ENCODE measurements around the gene MEI4. TPM values are rescaled to one million over a fixed set of nuclear protein-coding genes. Genes with fewer than 3 reads are reported as not detected.

MEI4 gene
- total and polyA plus RNA-seq, 2 of the 4 experiments (the other 2 are of a cell fraction), result not detected

DNA sequence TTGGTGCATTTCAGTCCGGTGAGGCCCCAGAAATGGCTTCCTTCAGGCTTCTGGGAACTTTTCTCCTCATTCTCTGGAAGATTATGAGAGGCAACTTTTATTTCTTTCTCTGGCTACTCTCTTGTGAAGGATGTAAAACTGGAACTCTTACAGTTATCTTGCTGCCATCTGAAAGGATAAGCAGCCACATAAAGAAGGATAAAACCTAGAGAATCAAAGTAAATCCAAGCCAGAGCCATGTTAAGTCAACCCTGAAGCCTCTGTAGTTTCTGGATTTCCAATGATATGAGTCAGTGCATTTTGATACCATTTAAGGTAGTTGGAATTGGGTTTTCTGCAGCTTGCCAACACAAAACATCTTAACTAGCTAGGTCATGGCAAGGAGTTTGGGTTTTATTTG is 123.6 kb downstream of the MEI4 start:
- BruUV-seq (replicated peaks), result no TSS peak
- Histone ChIP-seq H4K8ac (ENCODE audit: low read depth in 2 of 2, low read length in 2 of 2) (no peak overlapping the region), H2AK5ac (ENCODE audit: low read depth, low read length) (no peak overlapping the region), H2BK20ac (ENCODE audit: low read depth, low read length) (no peak overlapping the region), H4K91ac (ENCODE audit: insufficient read depth, low read depth, low read length) (no peak overlapping the region), H2BK120ac (ENCODE audit: low read depth, low read length) (no peak overlapping the region), H2AK9ac (replicated peaks; ENCODE audit: low read depth, low read length, poor library complexity) (no peak overlapping the region), H3K9ac (ENCODE audit: low read depth, low read length) (no peak overlapping the region), H3K14ac (replicated peaks; ENCODE audit: low read depth, low read length) (no peak overlapping the region), H4K5ac (ENCODE audit: low read depth, low read length) (no peak overlapping the region), H3K23ac (ENCODE audit: low read depth, low read length) (no peak overlapping the region), H3K36me3 (ENCODE audit: control insufficient read depth, insufficient read depth, low read length) (no peaks in the 10 kb centered on the region), H4K20me1 (ENCODE audit: insufficient read depth, low read length) (no peaks in the 10 kb centered on the region), H3K9me3 (ENCODE audit: control insufficient read depth, insufficient read depth, low read length) (peaks cover 3% of the 10 kb centered on the region; the same call in 1 of the 2 replicates), H2BK15ac (ENCODE audit: low read depth, low read length) (no peak overlapping the region), H3K4me1 (ENCODE audit: control insufficient read depth, insufficient read depth, low read length) (no peaks in the 10 kb centered on the region), H3K4me3 (ENCODE audit: insufficient read depth, low read depth, low read length) (no peak overlapping the region), H3K9me1 (ENCODE audit: insufficient read depth, low read length) (no peaks in the 10 kb centered on the region), H3K56ac (ENCODE audit: extremely low read depth, insufficient read depth, low read length) (no peak overlapping the region), H3K27me3 (ENCODE audit: control insufficient read depth, insufficient read depth, low read length) (no peaks in the 10 kb centered on the region), H3K18ac (ENCODE audit: low read depth, low read length) (no peak overlapping the region), H3K27ac (ENCODE audit: insufficient read depth, low read length) (no peak overlapping the region), H3K4me2 (ENCODE audit: low read depth, low read length) (no peak overlapping the region), H3K79me1 (ENCODE audit: low read depth in 1 of 2, low read length in 2 of 2) (no peaks in the 10 kb centered on the region), H2AFZ (replicated peaks; ENCODE audit: low read length, poor library complexity) (no peak overlapping the region), H2BK5ac (ENCODE audit: low read depth, low read length, poor library complexity, severe bottlenecking) (no peak overlapping the region), H3K4ac (ENCODE audit: low read depth, low read length) (no peak overlapping the region)
- CTCF ChIA-PET, result no interaction called here
- WGBS, 2 experiments (ENCODE audit: extremely low coverage in 2 of 2, insufficient read length in 1 of 2), result no CpG with 5 or more reads among the region's 1 CpG
- intact Hi-C loops (cut with micrococcal nuclease), result no loop called here
- in situ Hi-C loops (cut with MboI; ENCODE audit: low sequenced_read_pairs), result no loop called here
- dilution Hi-C loops (cut with HindIII; ENCODE audit: low sequenced_read_pairs, unreplicated experiment), result no loop called here
- ATAC-seq (ENCODE audit: low read depth) (no peak), DNase-seq (no peak)
- POLR2A ChIA-PET (ENCODE audit: unreplicated experiment), result no interaction called here
- TF ChIP-seq CHD1 (IDR thresholded peaks at IDR 0.05; ENCODE audit: low read depth, low read length) (no peak), BHLHE40 (IDR thresholded peaks at IDR 0.05; ENCODE audit: low read depth, low read length) (no peak), MXI1 (IDR thresholded peaks at IDR 0.05; ENCODE audit: borderline replicate concordance, low read depth, low read length) (no peak), NFE2L2 (IDR thresholded peaks at IDR 0.05; ENCODE audit: low read depth, low read length) (no peak), MAZ (IDR thresholded peaks at IDR 0.05; ENCODE audit: borderline replicate concordance, low read depth, low read length) (no peak), SMC3 (IDR thresholded peaks at IDR 0.05; ENCODE audit: low read depth, low read length) (no peak), POLR2A (IDR thresholded peaks at IDR 0.05; ENCODE audit: low read depth, low read length) (no peak), RFX5 (IDR thresholded peaks at IDR 0.05; ENCODE audit: low read depth, low read length) (no peak)
- TF ChIP-seq, protein P1, sequence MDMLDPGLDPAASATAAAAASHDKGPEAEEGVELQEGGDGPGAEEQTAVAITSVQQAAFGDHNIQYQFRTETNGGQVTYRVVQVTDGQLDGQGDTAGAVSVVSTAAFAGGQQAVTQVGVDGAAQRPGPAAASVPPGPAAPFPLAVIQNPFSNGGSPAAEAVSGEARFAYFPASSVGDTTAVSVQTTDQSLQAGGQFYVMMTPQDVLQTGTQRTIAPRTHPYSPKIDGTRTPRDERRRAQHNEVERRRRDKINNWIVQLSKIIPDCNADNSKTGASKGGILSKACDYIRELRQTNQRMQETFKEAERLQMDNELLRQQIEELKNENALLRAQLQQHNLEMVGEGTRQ (IDR thresholded peaks at IDR 0.05; ENCODE audit: low read depth, low read length), result no peak
- TF ChIP-seq, protein P2, sequence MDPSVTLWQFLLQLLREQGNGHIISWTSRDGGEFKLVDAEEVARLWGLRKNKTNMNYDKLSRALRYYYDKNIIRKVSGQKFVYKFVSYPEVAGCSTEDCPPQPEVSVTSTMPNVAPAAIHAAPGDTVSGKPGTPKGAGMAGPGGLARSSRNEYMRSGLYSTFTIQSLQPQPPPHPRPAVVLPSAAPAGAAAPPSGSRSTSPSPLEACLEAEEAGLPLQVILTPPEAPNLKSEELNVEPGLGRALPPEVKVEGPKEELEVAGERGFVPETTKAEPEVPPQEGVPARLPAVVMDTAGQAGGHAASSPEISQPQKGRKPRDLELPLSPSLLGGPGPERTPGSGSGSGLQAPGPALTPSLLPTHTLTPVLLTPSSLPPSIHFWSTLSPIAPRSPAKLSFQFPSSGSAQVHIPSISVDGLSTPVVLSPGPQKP (IDR thresholded peaks at IDR 0.05; ENCODE audit: borderline replicate concordance, low read depth, low read length), result no peak
- TF ChIP-seq, protein P3, sequence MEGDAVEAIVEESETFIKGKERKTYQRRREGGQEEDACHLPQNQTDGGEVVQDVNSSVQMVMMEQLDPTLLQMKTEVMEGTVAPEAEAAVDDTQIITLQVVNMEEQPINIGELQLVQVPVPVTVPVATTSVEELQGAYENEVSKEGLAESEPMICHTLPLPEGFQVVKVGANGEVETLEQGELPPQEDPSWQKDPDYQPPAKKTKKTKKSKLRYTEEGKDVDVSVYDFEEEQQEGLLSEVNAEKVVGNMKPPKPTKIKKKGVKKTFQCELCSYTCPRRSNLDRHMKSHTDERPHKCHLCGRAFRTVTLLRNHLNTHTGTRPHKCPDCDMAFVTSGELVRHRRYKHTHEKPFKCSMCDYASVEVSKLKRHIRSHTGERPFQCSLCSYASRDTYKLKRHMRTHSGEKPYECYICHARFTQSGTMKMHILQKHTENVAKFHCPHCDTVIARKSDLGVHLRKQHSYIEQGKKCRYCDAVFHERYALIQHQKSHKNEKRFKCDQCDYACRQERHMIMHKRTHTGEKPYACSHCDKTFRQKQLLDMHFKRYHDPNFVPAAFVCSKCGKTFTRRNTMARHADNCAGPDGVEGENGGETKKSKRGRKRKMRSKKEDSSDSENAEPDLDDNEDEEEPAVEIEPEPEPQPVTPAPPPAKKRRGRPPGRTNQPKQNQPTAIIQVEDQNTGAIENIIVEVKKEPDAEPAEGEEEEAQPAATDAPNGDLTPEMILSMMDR (conservative IDR thresholded peaks at IDR 0.05; ENCODE audit: low read depth, low read length), result no peak
